IPS-18a (cell line): Measurements from ENCODE around the gene SRRM4.

Experiments used
- H3K27ac ChIP-seq: one replicate; pipeline ENCODE4 v1.5.1; 2013; ENCODE audit warnings: low read length
- H3K27me3 ChIP-seq: one replicate; pipeline ENCODE4 v1.6.1; 2013; ENCODE audit warnings: mild to moderate bottlenecking, low read length; ENCODE audit not compliant: control insufficient read depth, insufficient read depth
- H3K36me3 ChIP-seq: one replicate; pipeline ENCODE4 v1.6.1; 2013; ENCODE audit warnings: low read depth, low read length; ENCODE audit not compliant: control insufficient read depth
- H3K4me1 ChIP-seq: one replicate; pipeline ENCODE4 v1.6.1; 2013; ENCODE audit warnings: low read depth, low read length; ENCODE audit not compliant: control insufficient read depth
- H3K4me3 ChIP-seq: one replicate; pipeline ENCODE4 v1.5.1; 2013; ENCODE audit warnings: low read length
- H3K9ac ChIP-seq: one replicate; pipeline ENCODE4 v1.6.1; 2013; ENCODE audit warnings: mild to moderate bottlenecking, low read length, moderate library complexity
- H3K9me3 ChIP-seq: one replicate; pipeline ENCODE4 v1.6.1; 2013; ENCODE audit warnings: low read depth, low read length; ENCODE audit not compliant: control insufficient read depth

The SRRM4 gene

DNA sequence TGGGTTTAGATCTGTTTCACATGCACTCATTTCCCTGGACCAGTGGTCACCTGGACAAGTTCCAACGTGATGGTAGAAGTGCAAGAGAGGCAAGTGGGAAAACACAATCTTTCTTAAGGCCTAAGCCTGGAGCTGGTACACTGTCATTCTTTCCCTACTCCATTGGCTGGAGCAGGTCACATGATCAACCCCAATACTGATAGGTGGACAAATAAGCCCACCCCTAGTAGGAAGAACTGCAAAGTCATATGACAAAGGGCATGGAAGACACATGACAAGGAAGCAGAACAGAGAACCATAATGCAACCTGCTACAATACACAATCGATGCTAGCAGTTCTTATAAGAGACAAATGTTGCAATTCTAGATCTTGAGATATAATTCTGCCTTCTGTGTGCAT is 66.3 kb downstream of the SRRM4 start:
- Histone ChIP-seq H3K9me3 (no peaks in the 10 kb centered on the region), H3K4me3 (no peak overlapping the region), H3K27me3 (no peaks in the 10 kb centered on the region), H3K9ac (no peak overlapping the region), H3K4me1 (no peaks in the 10 kb centered on the region), H3K36me3 (no peaks in the 10 kb centered on the region), H3K27ac (no peak overlapping the region)

GRCh38 chr12:119050663-119051062 is 69.3 kb downstream of the SRRM4 start:
- Histone ChIP-seq H3K9ac (no peak overlapping the region), H3K4me1 (no peaks in the 10 kb centered on the region), H3K27ac (no peak overlapping the region), H3K4me3 (no peak overlapping the region), H3K9me3 (no peaks in the 10 kb centered on the region), H3K36me3 (no peaks in the 10 kb centered on the region), H3K27me3 (no peaks in the 10 kb centered on the region)

DNA sequence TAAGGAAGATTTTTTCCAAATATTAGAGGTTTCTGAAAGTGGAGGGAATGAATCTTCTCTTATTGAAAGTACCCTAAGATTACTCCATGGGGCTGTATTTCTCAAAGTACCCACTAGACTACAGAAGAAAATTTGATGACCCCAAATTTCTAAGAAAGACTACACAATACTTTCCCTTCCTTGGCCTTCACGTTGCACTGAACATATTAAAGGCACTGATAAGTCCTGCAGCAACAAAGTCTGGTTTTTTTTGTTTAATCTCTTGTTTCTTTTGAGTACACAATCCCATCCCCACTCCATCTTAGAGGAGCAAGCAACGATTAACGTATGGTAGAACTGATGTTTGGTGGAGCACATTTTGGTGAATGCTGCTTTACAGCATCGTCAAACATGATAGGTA is 70.1 kb downstream of the SRRM4 start:
- Histone ChIP-seq H3K27me3 (no peaks in the 10 kb centered on the region), H3K4me3 (no peak overlapping the region), H3K9me3 (no peaks in the 10 kb centered on the region)

DNA sequence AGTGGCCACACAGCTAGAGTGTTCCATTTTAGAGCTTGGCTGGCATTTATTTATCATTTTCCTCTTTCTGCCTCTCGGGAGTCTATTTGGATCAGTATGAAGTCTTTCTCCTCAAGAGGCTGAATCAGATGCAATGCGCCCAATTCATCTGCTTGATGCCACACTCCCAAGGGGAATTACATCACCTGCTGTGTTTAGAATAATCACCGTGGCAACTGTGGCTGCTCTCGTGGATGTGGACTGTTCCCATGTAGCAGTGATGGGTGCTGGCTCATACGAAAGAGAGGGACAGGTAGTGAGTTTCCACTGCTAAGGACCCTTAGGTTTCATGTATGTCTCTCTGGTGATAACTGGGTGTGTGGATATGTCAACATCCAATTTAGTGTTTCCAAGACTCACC is 70.7 kb downstream of the SRRM4 start:
- Histone ChIP-seq H3K9ac (no peak overlapping the region), H3K4me1 (no peaks in the 10 kb centered on the region), H3K36me3 (no peaks in the 10 kb centered on the region), H3K27ac (no peak overlapping the region), H3K9me3 (no peaks in the 10 kb centered on the region), H3K27me3 (no peaks in the 10 kb centered on the region), H3K4me3 (no peak overlapping the region)

More for the DNA sequence above, 70.1 kb downstream of the SRRM4 start:
- H3K27ac ChIP-seq, result no peak overlapping the region
- H3K9ac ChIP-seq, result no peak overlapping the region
- no peaks in the 10 kb centered on the region for H3K4me1 ChIP-seq
- no peaks in the 10 kb centered on the region for H3K36me3 ChIP-seq

GRCh38 chr12:119055977-119056376 is 74.6 kb downstream of the SRRM4 start:
- Histone ChIP-seq H3K36me3 (no peaks in the 10 kb centered on the region), H3K27me3 (no peaks in the 10 kb centered on the region), H3K9ac (no peak overlapping the region), H3K4me1 (peaks cover 3% of the 10 kb centered on the region), H3K9me3 (no peaks in the 10 kb centered on the region), H3K27ac (no peak overlapping the region), H3K4me3 (no peak overlapping the region)

GRCh38 chr12:119060847-119061796 is 79.8 kb downstream of the SRRM4 start:
- Histone ChIP-seq H3K27ac (no peak overlapping the region), H3K4me1 (peaks cover 4% of the 10 kb centered on the region), H3K36me3 (no peaks in the 10 kb centered on the region), H3K9me3 (no peaks in the 10 kb centered on the region), H3K9ac (no peak overlapping the region), H3K27me3 (no peaks in the 10 kb centered on the region), H3K4me3 (no peak overlapping the region)

- Histone ChIP-seq H3K36me3 (no peaks in the 10 kb centered on the region), H3K27ac (no peak overlapping the region), H3K27me3 (no peaks in the 10 kb centered on the region), H3K4me1 (peaks cover 13% of the 10 kb centered on the region), H3K4me3 (no peak overlapping the region), H3K9ac (no peak overlapping the region), H3K9me3 (no peaks in the 10 kb centered on the region)
Observed at GRCh38 chr12:119068129-119068856, 87.0 kb downstream of the SRRM4 start.

GRCh38 chr12:119069147-119069642 is 87.9 kb downstream of the SRRM4 start:
- Histone ChIP-seq H3K27me3 (no peaks in the 10 kb centered on the region), H3K9me3 (no peaks in the 10 kb centered on the region), H3K27ac (no peak overlapping the region), H3K4me1 (peaks cover 13% of the 10 kb centered on the region), H3K36me3 (no peaks in the 10 kb centered on the region), H3K4me3 (no peak overlapping the region), H3K9ac (no peak overlapping the region)

DNA sequence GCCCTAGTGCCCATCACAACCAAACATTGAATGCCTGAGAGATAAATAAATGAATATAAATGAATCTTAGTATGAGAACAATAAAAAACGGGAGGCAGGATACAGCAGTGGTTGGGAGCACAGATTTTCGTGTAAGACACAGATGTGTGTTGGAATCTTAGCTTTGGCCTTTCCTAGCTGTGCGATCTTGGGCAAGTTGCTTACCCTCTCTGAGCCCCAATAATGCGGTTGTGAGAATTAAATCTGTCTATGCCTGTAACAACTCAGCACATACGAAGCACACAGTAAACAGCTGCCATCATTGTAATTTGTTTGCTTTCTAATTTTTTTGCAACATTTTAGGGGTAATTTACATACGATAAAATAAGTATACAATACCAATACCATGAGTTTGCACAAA is 89.8 kb downstream of the SRRM4 start:
- Histone ChIP-seq H3K27me3 (no peaks in the 10 kb centered on the region), H3K9ac (no peak overlapping the region), H3K36me3 (no peaks in the 10 kb centered on the region)

DNA sequence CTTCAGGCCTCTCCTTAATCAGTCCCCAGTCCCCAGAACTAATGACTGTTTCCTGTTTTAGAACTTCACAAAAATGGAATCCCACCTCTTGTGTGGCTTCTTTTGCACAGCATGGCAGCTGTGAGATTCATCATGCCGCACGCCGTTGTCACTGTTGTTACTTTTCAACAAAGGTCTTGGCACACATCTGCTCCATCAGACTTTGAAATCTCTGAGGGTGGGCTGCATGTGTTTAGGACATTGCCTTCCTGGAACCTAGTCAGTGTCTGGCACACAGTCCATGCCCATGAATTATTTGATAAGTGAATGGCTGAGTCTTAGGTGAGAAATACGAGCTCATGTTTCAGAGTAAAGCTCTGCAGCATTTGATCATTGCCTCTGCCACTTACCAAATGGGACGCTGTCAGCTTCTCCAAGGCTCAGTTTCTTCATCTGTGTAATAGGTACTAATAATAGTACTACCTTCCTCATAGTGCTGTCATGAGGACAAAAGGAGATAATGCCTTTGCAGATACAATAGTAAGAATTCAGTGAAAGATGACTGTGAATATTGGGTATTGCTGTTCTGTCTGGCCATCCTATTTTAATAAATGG is 90.4 kb downstream of the SRRM4 start:
- H3K4me3 ChIP-seq, result no peak overlapping the region
- H3K9me3 ChIP-seq, result no peaks in the 10 kb centered on the region
- no peaks in the 10 kb centered on the region for H3K27me3 ChIP-seq
- no peaks in the 10 kb centered on the region for H3K36me3 ChIP-seq
- H3K9ac ChIP-seq, result no peak overlapping the region
- no peak overlapping the region for H3K27ac ChIP-seq
- peaks cover 13% of the 10 kb centered on the region for H3K4me1 ChIP-seq

More for the DNA sequence above, 89.8 kb downstream of the SRRM4 start:
- no peak overlapping the region for H3K27ac ChIP-seq
- H3K4me1 ChIP-seq, result peaks cover 13% of the 10 kb centered on the region
- H3K4me3 ChIP-seq, result no peak overlapping the region
- no peaks in the 10 kb centered on the region for H3K9me3 ChIP-seq

GRCh38 chr12:119072440-119072839 is 91.1 kb downstream of the SRRM4 start:
- Histone ChIP-seq H3K4me1 (peaks cover 13% of the 10 kb centered on the region), H3K27ac (no peak overlapping the region), H3K9me3 (no peaks in the 10 kb centered on the region), H3K9ac (no peak overlapping the region), H3K27me3 (no peaks in the 10 kb centered on the region), H3K36me3 (no peaks in the 10 kb centered on the region), H3K4me3 (no peak overlapping the region)
